ENCODE data around the gene WDR75. TPM values are rescaled to one million over a fixed set of nuclear protein-coding genes. Genes with fewer than 3 reads are reported as not detected.
"Not testable (repeated sequence)": the region's sequence is repeated elsewhere in the genome, so short reads cannot be mapped to it uniquely, and the experiment has no call there.

WDR75 gene
- total RNA-seq, 1 donor from 2014 or later: 15.1 TPM

DNA sequence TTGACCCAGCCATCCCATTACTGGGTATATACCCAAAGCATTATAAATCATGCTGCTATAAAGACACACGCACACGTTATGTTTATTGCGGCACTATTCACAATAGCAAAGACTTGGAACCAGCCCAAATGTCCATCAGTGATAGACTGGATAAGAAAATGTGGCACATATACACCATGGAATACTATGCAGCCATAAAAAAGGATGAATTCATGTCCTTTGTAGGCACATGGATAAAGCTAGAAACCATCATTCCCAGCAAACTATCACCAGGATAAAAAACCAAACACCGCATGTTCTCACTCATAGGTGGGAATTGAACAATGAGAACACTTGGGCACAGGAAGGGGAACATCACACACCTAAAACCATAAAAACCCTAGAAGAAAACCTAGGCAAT is 5.5 kb upstream of the WDR75 start:
- DNase-seq; ATAC-seq; intact Hi-C loops (cut with micrococcal nuclease): not testable (repeated sequence)

DNA sequence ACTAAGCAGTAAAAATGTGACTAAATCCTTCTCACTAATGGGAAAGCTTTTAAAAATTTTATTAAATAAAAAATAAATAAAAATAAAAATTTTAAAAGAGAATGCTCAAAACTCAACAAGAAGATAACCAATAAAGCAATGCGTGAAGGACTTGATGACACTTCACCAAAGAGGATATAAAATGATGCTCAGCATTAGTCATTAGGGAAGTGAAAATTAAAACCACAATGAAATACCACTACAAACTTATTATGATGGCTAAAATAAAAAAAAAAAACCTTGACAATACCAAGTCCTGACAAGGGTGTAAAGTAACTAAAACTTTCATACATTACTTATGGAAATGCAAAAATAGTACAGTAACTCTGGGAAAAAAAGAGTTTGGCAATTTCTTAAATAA is 3.3 kb upstream of the WDR75 start:
- DNase-seq: no peak
- no peak for ATAC-seq
- intact Hi-C loops (cut with micrococcal nuclease): no loop called here

GRCh38 chr2:189439342-189439741 is 1.9 kb upstream of the WDR75 start:
- no peak for DNase-seq
- intact Hi-C loops (cut with micrococcal nuclease): no loop called here
- ATAC-seq: no peak

DNA sequence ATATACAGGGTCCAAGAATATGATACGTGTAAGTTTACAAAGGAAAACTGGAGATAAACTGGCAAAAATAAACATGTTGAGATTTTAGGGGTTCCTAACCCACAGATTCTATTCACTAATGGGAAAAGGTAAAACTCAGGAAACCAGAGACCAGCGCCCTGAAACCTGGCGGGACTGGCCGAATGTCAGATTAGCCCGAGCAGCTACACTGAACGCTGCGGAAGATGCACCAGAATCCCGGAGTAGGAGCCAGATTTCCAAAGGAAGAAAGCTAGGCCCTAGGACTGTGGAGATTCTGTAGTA is 679 bp upstream of the WDR75 start:
- DNase-seq: no peak
- intact Hi-C loops (cut with micrococcal nuclease): no loop called here

DNA sequence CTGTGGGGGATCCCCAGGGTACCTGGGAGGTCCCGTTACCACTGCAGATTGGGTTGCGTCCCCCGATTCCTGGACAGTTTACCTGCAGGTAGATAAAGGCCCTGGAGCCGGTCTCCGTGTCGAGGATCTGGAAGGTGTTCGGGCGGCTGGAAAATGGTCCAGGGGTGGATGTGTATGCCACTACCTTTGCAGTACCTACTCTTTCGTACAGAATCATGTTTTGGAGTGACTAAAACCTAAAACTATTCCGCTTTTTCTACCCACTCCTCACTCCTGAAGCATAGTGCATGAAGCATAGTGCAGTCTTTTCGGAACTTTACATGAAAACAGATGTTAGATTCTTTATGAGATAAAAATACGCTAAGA is 418 bp downstream of the WDR75 start:
- DNase-seq: no peak
- no peak for ATAC-seq
- intact Hi-C loops (cut with micrococcal nuclease): no loop called here

More for the DNA sequence above, 679 bp upstream of the WDR75 start:
- ATAC-seq: peak; percentile 64

DNA sequence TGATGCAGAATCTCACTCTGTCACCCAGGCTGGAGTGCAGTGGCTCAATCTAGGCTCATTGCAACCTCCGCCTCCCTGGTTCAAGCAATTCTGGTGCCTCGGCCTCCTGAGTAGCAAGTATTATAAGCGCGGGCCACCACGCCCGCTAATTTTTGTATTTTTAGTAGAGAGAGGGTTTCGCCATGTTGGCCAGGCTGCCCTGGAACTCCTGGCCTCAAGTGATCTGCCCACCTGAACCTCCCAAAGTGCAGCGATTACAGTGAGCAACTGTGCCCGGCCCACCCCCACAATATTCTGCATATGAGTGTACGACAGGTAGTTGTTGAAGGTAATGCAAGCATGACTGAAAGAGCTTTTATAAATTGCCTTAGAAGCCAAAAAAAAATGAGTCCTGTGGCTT is 1.2 kb downstream of the WDR75 start:
- no peak for ATAC-seq
- intact Hi-C loops (cut with micrococcal nuclease): no loop called here
- DNase-seq: no peak

DNA sequence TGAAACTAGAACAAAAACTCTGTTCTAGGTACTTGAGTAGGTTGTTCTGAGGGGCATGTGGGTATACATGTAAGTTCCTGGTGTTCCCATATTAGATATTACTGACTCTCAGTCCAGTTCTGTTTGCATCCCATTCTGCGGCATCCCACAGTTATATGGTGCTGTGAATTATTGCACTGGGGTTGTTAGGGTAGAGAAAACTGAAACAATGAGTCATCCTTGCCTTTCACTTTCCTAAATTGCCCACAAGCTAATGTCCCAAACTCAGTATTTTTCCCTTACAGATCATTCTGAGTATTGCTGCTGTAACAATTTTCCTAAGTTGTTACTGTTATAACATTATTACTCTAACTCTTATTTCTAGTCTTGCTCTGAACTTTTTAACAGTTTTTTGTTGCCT is 3.0 kb downstream of the WDR75 start:
- ATAC-seq (no peak), DNase-seq (no peak)
- intact Hi-C loops (cut with micrococcal nuclease): no loop called here

DNA sequence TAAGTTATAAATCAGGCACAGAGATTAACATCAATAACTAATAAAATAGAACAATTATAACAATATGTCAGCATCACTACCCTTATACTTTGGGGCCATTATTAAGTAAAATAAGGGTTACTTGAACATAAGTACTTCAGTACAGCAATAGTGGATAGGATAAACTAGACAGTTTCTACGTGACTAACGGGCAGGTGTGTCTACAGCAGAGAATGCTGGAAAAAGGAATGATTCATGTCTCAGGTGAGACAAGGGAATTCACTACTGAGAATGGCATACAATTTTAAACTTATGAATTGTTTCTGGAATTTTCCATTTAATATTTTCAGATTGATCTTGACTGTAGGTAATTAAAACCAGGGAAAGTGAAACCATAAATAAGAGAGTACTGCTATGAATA is 5.5 kb downstream of the WDR75 start:
- intact Hi-C loops (cut with micrococcal nuclease): no loop called here
- ATAC-seq: no peak
- no peak for DNase-seq

GRCh38 chr2:189454009-189454408 is 12.7 kb downstream of the WDR75 start:
- DNase-seq: no peak
- peak; percentile 61 for ATAC-seq

DNA sequence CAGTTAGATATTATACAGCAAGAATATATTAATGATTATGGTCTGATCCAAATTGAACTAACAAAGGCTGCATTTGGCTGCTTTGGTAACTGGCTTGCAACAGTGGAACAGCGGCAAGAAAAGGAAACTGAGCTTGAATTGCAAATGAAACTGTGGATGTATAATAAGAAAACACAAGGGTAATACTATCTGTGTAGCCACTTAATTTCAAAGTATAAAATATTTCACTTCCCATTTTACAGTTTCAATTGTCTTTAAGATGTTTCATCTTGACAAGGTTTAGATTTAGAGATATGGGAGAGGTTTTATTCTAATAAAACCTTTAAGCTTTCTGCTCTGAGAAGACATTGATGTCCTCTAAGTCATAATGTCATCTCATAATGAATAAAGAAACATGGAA is 23.8 kb downstream of the WDR75 start:
- ATAC-seq (no peak), DNase-seq (no peak)
- intact Hi-C loops (cut with micrococcal nuclease): loop anchor here (10.0 kb wide), 2 partner anchors 110 to 170 kb away; no protein-coding TSS in a partner anchor

More at GRCh38 chr2:189454009-189454408, 12.7 kb downstream of the WDR75 start:
- intact Hi-C loops (cut with micrococcal nuclease): no loop called here

DNA sequence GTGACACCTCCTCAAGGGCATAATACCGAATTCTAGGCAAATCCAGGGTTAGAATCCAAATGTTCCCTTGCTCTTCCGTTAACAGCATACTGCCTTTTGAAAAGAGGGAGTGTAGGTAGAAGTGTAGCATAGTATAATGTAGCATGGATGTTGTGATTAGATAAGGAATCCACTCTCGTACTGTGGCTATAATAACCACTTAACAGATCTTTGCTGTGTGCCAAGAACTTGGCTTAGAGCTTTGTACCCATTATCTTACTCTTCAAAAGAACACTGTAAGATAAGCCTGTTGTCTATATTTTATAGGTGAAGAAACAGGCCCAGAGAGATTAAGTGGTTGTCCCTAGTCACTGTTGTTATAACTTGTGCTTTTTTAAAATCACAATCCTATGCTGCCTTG is 24.2 kb downstream of the WDR75 start:
- intact Hi-C loops (cut with micrococcal nuclease): loop anchor here (10.0 kb wide), 2 partner anchors 109 to 169 kb away; no protein-coding TSS in a partner anchor
- no peak for ATAC-seq

DNA sequence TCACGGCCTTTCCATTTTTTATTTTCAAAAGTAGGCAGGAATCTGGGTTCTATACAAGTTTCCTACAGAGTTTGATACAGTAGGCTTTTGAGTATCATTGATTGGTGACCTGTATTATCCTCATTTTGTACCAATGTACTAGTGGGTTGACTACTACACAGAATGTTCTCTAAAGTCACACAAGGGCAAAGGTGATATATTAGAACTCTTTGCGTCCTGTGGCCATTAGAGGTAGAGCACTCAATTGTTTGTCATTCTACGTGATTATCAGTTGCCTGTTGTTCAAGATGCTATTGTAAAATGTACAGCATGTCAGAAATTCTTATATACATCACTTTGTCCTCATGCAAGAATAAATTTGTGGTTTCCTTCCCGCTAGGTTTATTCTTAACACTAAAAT is 24.8 kb downstream of the WDR75 start:
- no peak for ATAC-seq
- no peak for DNase-seq
- intact Hi-C loops (cut with micrococcal nuclease): loop anchor here (10.0 kb wide), 2 partner anchors 109 to 169 kb away; no protein-coding TSS in a partner anchor

More for the DNA sequence above, 24.2 kb downstream of the WDR75 start:
- DNase-seq: no peak

DNA sequence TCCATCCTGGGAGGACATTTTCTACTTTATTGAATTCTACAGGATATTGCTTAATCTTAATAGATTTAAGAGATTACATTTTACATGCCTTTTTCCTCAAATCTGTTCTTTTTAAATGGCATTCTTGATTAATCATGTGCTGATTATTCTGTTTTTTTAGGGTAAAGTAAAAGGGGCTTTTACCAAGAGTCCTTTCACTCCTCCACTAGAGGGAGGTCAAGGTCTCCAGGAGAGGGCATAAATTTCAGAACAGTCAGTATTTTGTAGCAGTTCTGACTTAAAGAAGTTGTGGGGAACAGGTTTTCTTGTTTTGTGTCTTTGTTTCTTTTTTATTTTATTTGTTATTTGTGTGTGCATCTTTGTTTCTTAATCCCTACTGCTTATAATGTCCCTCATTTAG is 25.4 kb downstream of the WDR75 start:
- intact Hi-C loops (cut with micrococcal nuclease): loop anchor here (10.0 kb wide), 2 partner anchors 108 to 168 kb away; no protein-coding TSS in a partner anchor
- DNase-seq (no peak), ATAC-seq (peak; percentile 69)

GRCh38 chr2:189467160-189467559 is 25.9 kb downstream of the WDR75 start:
- ATAC-seq (peak; percentile 39), DNase-seq (no peak)
- intact Hi-C loops (cut with micrococcal nuclease): loop anchor here (10.0 kb wide), 2 partner anchors 108 to 168 kb away; no protein-coding TSS in a partner anchor

DNA sequence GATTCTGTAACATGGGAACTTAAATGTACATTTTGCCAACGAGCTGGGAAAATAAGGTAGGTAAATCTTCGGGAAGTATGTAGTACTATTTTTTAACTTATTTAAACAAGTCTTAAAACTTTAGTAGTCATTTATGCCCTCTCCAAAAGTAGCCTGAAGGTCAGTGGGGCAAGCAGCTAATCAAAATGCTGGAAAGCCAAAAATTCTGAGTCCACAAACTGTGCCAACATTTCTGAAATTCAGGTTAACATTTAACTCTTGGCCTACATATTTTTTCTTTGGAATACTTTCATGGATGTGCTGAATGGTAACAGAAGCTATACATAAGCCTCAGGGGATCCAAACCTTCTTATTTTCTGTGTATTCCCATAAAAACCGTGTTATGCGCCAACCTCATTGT is 26.3 kb downstream of the WDR75 start:
- DNase-seq: no peak
- ATAC-seq: no peak
- intact Hi-C loops (cut with micrococcal nuclease): loop anchor here (10.0 kb wide), 2 partner anchors 107 to 167 kb away; no protein-coding TSS in a partner anchor

DNA sequence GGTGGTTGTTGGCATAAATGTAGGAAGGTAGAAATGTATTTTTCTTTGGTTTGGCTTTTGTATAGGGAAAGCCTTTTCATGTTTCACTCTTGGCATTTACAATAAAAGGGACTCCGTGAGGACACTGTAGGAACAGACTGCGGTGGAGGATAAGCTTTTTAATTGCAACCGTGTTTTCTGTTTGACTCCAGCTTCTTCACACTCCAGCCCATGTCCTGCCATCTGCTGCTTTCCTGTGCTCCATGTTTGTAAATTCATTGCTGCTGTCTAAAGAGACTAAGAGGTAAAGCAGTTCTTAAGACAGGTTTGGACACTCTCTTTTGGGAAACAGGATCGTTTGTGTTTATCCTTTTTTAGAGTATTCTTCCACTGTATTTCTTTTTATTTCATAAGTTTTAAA is 33.3 kb downstream of the WDR75 start:
- intact Hi-C loops (cut with micrococcal nuclease): no loop called here
- DNase-seq (no peak), ATAC-seq (no peak)

DNA sequence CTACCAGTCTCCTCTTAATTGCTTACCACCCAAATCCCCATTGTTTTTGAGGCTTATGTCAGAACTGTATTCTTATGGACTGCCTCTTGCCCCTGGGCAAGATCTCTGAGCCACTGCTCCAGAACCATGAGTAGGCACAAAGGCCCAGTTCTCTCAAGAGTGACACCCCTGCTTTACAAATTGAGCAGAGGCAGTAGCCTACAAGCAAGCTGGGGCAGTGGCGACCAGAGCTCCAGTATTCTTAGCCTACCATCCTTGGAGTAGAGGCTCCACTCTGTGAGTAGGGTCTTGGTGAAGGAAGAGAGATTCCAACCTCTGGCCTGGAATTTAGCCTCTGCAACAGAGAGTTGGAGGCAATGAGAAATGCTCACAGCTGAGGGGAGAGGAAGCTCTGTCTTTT is 36.5 kb downstream of the WDR75 start:
- ATAC-seq: no peak
- DNase-seq: no peak
- intact Hi-C loops (cut with micrococcal nuclease): no loop called here

DNA sequence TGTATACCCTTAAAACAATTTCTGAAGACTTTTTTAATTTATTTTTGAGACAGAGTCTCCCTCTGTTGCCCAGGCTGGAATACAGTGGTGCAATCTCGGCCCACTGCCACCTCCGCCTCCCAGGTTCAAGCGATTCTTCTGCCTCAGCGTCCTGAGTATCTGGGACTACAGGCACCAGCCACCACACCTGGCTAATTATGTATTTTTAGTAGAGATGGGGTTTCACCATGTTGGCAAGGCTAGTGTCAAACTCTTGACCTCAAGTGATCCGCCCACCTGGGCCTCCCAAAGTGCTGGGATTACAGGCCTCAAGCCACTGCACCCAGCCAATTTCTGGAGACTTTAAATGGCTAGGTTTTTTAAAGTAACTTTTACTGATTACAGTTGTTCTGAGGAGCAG is 37.0 kb downstream of the WDR75 start:
- intact Hi-C loops (cut with micrococcal nuclease); ATAC-seq; DNase-seq: not testable (repeated sequence)

- DNase-seq: no peak
- intact Hi-C loops (cut with micrococcal nuclease): no loop called here
Measured at GRCh38 chr2:189481071-189481470, 39.8 kb downstream of the WDR75 start.

DNA sequence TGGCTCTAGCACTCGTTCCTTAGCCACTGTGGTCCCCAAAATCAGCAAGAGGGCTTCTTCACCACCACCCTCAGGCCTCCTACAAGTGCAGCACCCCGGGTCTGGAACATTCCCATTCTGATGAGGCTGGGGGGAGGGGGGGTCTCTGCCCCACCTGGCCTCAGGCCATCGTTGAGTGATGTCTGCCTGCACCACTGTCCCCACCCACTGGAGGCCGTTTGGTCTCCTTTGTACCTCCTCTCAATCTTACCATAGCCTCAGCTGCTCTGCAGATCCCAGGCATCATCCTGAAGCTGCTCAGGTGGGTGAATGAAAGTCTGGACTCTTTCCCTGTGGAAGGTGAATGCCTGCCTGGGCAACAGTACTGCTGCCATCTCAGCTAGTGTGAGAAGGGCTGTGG is 42.3 kb downstream of the WDR75 start:
- intact Hi-C loops (cut with micrococcal nuclease): no loop called here
- ATAC-seq: no peak
- DNase-seq: no peak

More at GRCh38 chr2:189481071-189481470, 39.8 kb downstream of the WDR75 start:
- no peak for ATAC-seq

DNA sequence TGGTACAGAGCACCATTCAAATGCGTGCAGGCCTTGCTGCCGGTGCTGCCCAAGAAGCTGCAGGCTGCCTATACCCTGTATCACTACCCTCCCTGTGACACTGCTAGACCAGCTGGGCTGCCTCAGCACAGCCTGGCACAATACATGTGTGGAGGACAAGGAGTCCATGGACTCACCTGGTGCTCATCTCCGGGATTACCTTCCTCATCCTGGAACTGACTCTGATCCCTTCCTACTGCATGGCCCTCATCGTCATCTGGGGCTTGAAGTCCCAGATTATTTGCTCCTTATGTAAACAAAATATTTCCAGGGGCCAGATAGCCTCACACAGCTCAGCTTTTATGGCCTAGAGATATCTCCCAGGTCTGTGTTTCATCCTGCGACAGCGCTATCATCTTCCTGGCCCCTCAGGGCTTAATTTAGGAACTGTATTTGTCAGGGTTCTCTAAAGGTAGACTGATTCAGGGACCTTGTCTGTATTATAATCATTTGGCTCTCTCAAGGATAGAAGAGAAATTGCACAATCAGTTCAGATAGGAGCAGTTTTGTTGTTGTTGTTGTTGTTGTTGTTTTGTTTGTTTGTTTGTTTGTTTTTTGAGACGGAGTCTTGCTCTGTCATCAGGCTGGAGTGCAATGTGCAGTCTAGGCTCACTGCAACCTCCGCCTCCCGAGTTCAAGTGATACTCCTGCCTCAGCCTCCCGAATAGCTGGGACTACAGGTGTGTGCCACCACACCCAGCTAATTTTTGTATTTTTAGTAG is 42.9 kb downstream of the WDR75 start:
- ATAC-seq: no peak

More for the DNA sequence above, 42.9 kb downstream of the WDR75 start:
- intact Hi-C loops (cut with micrococcal nuclease): no loop called here
- no peak for DNase-seq
